Measurements from ENCODE around the gene MYT1.

DNA sequence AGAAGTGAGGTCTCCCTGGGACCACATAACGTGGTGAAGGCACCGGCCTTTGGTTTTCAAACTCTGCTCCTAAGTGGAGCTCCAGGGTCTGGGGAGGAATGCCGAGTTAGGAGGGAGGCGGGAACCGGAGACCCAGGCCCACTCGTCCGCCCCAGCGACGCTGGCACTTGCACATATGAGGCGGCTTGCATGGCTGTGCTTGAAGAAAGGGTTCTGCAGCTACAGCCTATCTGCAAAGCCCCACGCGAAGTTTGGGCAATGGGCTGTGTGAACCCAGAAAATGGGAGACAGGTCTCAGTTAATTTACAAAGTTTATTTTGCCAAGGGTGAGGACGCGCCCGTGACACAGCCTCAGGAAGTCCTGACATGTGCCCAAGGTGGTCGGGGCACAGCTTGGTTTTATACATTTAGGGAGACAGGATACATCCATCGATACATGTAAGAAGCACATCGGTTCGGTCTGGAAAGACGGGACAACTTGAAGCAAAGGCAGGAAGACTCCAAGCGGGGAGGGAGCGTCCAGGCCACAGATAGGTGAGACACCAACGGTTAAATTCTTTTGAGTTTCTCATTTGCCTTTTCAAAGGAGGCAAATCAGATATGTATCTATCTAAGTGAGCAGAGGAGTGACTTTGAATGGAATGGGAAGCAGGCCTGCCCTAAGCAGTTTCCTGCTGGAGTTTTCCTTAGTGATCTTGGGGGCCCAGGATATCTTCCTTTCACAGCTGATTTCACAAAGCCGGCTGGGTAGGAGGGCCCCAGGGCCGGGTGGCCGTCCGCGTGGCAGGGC lies 90.5 kb downstream of the MYT1 start:
- TF ChIP-seq, protein P1, sequence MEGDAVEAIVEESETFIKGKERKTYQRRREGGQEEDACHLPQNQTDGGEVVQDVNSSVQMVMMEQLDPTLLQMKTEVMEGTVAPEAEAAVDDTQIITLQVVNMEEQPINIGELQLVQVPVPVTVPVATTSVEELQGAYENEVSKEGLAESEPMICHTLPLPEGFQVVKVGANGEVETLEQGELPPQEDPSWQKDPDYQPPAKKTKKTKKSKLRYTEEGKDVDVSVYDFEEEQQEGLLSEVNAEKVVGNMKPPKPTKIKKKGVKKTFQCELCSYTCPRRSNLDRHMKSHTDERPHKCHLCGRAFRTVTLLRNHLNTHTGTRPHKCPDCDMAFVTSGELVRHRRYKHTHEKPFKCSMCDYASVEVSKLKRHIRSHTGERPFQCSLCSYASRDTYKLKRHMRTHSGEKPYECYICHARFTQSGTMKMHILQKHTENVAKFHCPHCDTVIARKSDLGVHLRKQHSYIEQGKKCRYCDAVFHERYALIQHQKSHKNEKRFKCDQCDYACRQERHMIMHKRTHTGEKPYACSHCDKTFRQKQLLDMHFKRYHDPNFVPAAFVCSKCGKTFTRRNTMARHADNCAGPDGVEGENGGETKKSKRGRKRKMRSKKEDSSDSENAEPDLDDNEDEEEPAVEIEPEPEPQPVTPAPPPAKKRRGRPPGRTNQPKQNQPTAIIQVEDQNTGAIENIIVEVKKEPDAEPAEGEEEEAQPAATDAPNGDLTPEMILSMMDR (conservative IDR thresholded peaks at IDR 0.05), result no peak
- TF ChIP-seq ZFX (IDR thresholded peaks at IDR 0.05), result no peak
